Measurements from ENCODE around the gene PLPP2.

Gene PLPP2

DNA sequence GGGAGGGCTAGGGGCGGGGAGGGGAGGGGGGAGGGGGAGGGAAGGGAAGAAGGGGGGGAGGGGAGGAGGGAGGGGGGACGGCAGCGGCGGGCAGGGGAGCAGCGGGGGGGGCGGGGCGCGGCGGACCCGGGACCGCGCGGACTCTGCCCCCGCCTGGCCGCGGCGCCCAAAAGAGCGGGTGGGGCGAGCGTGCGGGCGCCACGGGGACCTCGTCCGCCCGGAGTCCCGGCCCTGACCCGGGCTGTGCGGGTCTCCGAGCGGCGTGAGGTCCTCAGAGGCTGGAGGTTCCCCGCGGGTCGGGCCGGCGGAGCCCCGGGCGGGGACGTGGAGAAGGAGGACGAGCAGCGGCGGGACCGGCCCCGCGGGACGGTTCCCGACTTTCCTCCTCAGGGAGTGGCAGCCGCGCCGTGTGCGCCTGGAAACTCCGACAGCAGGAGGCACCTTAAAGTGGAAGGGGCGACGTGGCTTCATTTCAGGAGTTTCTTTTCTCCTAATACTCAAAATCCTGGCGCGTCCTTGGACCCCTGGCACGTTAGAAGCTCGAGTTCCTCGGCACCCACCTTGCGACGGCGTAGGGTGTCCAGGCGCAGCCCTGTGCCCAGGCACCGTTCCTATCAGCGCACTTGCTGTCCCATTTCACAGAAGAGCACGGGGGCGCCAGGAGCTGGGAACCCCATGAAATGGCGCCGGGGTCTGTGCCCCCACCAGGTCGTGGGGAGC is 518 bp upstream of the PLPP2 start:
- H3K79me2 ChIP-seq (ENCODE audit: control insufficient read depth, insufficient read depth, low read length, unreplicated experiment), result no peaks in the 10 kb centered on the region
- no peak overlapping the region for H2AFZ ChIP-seq (ENCODE audit: low read length, unreplicated experiment)
- no peak overlapping the region for H3K4me3 ChIP-seq (ENCODE audit: low read depth, low read length)
- no peaks in the 10 kb centered on the region for H3K27me3 ChIP-seq (ENCODE audit: insufficient read depth, low read length)
- H3K27ac ChIP-seq (ENCODE audit: low read depth, low read length), result no peak overlapping the region
- peaks cover 8% of the 10 kb centered on the region for H3K4me1 ChIP-seq (ENCODE audit: control insufficient read depth, insufficient read depth, low read length, unreplicated experiment)
- H3K36me3 ChIP-seq (ENCODE audit: insufficient read depth, low read length), result no peaks in the 10 kb centered on the region

- Histone ChIP-seq H2AFZ (ENCODE audit: low read length, unreplicated experiment) (peak overlapping the region; percentile 75), H3K27me3 (ENCODE audit: insufficient read depth, low read length) (no peaks in the 10 kb centered on the region), H3K27ac (ENCODE audit: low read depth, low read length) (peak overlapping the region; percentile 56), H3K36me3 (ENCODE audit: insufficient read depth, low read length) (no peaks in the 10 kb centered on the region), H3K4me3 (ENCODE audit: low read depth, low read length) (peak overlapping the region; percentile 91), H3K4me1 (ENCODE audit: control insufficient read depth, insufficient read depth, low read length, unreplicated experiment) (peaks cover 8% of the 10 kb centered on the region), H3K79me2 (ENCODE audit: control insufficient read depth, insufficient read depth, low read length, unreplicated experiment) (no peaks in the 10 kb centered on the region)
These were observed 714 bp downstream of the PLPP2 start for GRCh38 chr19:290372-291005.

- H3K36me3 ChIP-seq (ENCODE audit: insufficient read depth, low read length), result no peaks in the 10 kb centered on the region
- no peak overlapping the region for H2AFZ ChIP-seq (ENCODE audit: low read length, unreplicated experiment)
- no peaks in the 10 kb centered on the region for H3K27me3 ChIP-seq (ENCODE audit: insufficient read depth, low read length)
These were observed 1.4 kb downstream of the PLPP2 start for GRCh38 chr19:289651-290371.

DNA sequence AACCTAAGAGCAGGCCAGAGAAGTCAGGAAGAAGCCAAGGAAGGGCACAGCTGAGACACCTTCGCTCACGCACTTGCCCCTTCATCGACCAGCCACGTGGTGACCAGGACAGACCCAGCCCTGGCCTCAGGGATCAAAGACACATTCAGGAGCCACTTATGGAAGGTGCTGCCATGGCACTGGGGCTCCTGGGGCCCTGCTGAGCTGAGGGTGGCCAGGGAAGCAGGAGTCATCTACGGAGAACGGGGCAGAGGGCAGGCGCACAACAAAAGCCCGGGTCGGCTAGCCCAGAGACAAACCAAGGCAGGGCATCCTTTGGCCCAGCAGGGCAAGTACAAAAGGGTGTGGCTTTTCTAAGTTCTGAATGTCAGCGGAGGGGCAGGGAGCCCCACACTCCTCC is 2.3 kb downstream of the PLPP2 start:
- H2AFZ ChIP-seq (ENCODE audit: low read length, unreplicated experiment), result no peak overlapping the region
- no peak overlapping the region for H3K27ac ChIP-seq (ENCODE audit: low read depth, low read length)
- peaks cover 5% of the 10 kb centered on the region for H3K4me1 ChIP-seq (ENCODE audit: control insufficient read depth, insufficient read depth, low read length, unreplicated experiment)
- H3K79me2 ChIP-seq (ENCODE audit: control insufficient read depth, insufficient read depth, low read length, unreplicated experiment), result no peaks in the 10 kb centered on the region
- no peak overlapping the region for H3K4me3 ChIP-seq (ENCODE audit: low read depth, low read length)
- H3K27me3 ChIP-seq (ENCODE audit: insufficient read depth, low read length), result no peaks in the 10 kb centered on the region
- H3K36me3 ChIP-seq (ENCODE audit: insufficient read depth, low read length), result no peaks in the 10 kb centered on the region

More at GRCh38 chr19:289651-290371, 1.4 kb downstream of the PLPP2 start:
- Histone ChIP-seq H3K4me3 (ENCODE audit: low read depth, low read length) (peak overlapping the region; percentile 91), H3K79me2 (ENCODE audit: control insufficient read depth, insufficient read depth, low read length, unreplicated experiment) (no peaks in the 10 kb centered on the region), H3K27ac (ENCODE audit: low read depth, low read length) (peak overlapping the region; percentile 56; the same call in 1 of the 2 replicates), H3K4me1 (ENCODE audit: control insufficient read depth, insufficient read depth, low read length, unreplicated experiment) (peaks cover 8% of the 10 kb centered on the region)

DNA sequence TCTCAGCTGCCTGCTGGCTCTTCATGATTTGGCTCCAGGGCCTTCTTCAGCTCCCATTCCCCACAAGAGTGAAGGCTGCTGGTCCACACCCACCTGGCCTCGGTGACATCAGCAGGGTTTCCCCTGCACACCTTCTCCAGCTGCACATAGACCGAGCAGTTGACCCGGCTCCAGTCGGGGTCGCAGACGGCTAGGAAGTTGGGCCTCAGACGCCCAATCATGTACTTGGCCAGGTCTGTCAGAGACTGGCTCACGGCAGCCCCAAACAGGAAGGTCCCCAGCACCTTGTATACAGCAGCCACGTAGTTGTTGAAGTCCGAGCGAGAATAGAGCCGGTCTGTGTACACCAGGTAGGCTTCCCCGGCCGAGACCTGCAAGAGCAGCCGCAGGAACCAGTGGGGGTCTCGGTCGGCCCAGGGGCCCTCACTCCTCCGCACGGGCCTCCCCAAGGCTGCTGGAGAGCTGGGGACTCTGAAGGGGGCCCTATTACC is 3.8 kb downstream of the PLPP2 start:
- Histone ChIP-seq H3K4me3 (ENCODE audit: low read depth, low read length) (no peak overlapping the region), H3K27me3 (ENCODE audit: insufficient read depth, low read length) (no peaks in the 10 kb centered on the region), H3K4me1 (ENCODE audit: control insufficient read depth, insufficient read depth, low read length, unreplicated experiment) (peaks cover 5% of the 10 kb centered on the region), H3K36me3 (ENCODE audit: insufficient read depth, low read length) (no peaks in the 10 kb centered on the region), H2AFZ (ENCODE audit: low read length, unreplicated experiment) (no peak overlapping the region), H3K79me2 (ENCODE audit: control insufficient read depth, insufficient read depth, low read length, unreplicated experiment) (no peaks in the 10 kb centered on the region), H3K27ac (ENCODE audit: low read depth, low read length) (no peak overlapping the region)

DNA sequence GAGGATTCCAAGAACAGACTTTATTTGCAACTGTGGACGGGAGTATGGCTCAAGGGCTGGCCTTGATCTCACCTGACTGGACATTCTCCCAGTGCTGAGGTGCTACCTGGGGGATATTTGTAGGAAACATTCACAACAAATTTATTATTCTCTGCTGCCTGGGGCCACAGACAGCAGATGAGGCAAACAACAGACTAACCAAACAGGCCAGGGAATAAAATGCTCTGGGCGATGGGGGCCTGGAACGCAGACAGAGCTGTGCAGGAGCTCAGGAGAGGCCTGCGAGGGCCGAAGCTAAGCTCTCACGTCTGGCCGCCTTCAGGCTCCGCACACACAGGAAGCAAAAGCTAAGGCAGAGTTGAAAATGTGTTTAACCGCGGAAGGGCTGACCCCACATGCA is 7.8 kb downstream of the PLPP2 start:
- H3K27me3 ChIP-seq (ENCODE audit: insufficient read depth, low read length), result no peaks in the 10 kb centered on the region
- no peak overlapping the region for H2AFZ ChIP-seq (ENCODE audit: low read length, unreplicated experiment)
- no peaks in the 10 kb centered on the region for H3K4me1 ChIP-seq (ENCODE audit: control insufficient read depth, insufficient read depth, low read length, unreplicated experiment)
- H3K4me3 ChIP-seq (ENCODE audit: low read depth, low read length), result no peak overlapping the region
- no peaks in the 10 kb centered on the region for H3K36me3 ChIP-seq (ENCODE audit: insufficient read depth, low read length)
- H3K27ac ChIP-seq (ENCODE audit: low read depth, low read length), result no peak overlapping the region
- H3K79me2 ChIP-seq (ENCODE audit: control insufficient read depth, insufficient read depth, low read length, unreplicated experiment), result no peaks in the 10 kb centered on the region

- no peak overlapping the region for H3K27ac ChIP-seq (ENCODE audit: low read depth, low read length)
- H3K79me2 ChIP-seq (ENCODE audit: control insufficient read depth, insufficient read depth, low read length, unreplicated experiment), result no peaks in the 10 kb centered on the region
- H3K27me3 ChIP-seq (ENCODE audit: insufficient read depth, low read length), result no peaks in the 10 kb centered on the region
- no peaks in the 10 kb centered on the region for H3K36me3 ChIP-seq (ENCODE audit: insufficient read depth, low read length)
- no peaks in the 10 kb centered on the region for H3K4me1 ChIP-seq (ENCODE audit: control insufficient read depth, insufficient read depth, low read length, unreplicated experiment)
- no peak overlapping the region for H3K4me3 ChIP-seq (ENCODE audit: low read depth, low read length)
- no peak overlapping the region for H2AFZ ChIP-seq (ENCODE audit: low read length, unreplicated experiment)
These were observed 8.7 kb downstream of the PLPP2 start for GRCh38 chr19:282501-282900.

DNA sequence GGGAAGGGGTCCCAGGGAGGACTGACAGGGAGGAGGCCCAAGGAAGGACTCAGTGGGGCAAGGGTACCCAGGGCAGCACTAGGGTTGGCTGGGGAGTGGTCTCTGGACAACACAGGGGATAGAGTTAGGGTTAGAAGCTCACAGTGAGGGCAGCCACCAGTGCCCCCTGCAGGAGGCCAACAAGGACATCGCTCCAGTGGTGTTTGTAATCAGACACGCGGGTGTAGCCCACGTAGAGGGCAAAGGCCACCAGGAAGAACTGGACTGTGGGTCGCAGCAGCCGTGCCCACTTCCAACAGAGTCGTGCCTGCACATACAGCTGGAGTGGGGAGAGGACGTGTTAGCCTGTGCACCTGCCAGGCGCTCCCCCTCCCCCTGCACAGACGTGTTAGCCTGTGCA is 9.2 kb downstream of the PLPP2 start:
- H3K27ac ChIP-seq (ENCODE audit: low read depth, low read length), result no peak overlapping the region
- no peak overlapping the region for H2AFZ ChIP-seq (ENCODE audit: low read length, unreplicated experiment)
- H3K36me3 ChIP-seq (ENCODE audit: insufficient read depth, low read length), result no peaks in the 10 kb centered on the region
- no peaks in the 10 kb centered on the region for H3K79me2 ChIP-seq (ENCODE audit: control insufficient read depth, insufficient read depth, low read length, unreplicated experiment)
- H3K4me1 ChIP-seq (ENCODE audit: control insufficient read depth, insufficient read depth, low read length, unreplicated experiment), result no peaks in the 10 kb centered on the region
- no peak overlapping the region for H3K4me3 ChIP-seq (ENCODE audit: low read depth, low read length)
- H3K27me3 ChIP-seq (ENCODE audit: insufficient read depth, low read length), result no peaks in the 10 kb centered on the region

- no peaks in the 10 kb centered on the region for H3K79me2 ChIP-seq (ENCODE audit: control insufficient read depth, insufficient read depth, low read length, unreplicated experiment)
- H3K27ac ChIP-seq (ENCODE audit: low read depth, low read length), result no peak overlapping the region
- H2AFZ ChIP-seq (ENCODE audit: low read length, unreplicated experiment), result no peak overlapping the region
- no peaks in the 10 kb centered on the region for H3K36me3 ChIP-seq (ENCODE audit: insufficient read depth, low read length)
- H3K27me3 ChIP-seq (ENCODE audit: insufficient read depth, low read length), result no peaks in the 10 kb centered on the region
- no peaks in the 10 kb centered on the region for H3K4me1 ChIP-seq (ENCODE audit: control insufficient read depth, insufficient read depth, low read length, unreplicated experiment)
- H3K4me3 ChIP-seq (ENCODE audit: low read depth, low read length), result no peak overlapping the region
These were observed 9.9 kb downstream of the PLPP2 start for GRCh38 chr19:281156-281853.

- Histone ChIP-seq H3K36me3 (ENCODE audit: insufficient read depth, low read length) (no peaks in the 10 kb centered on the region), H3K4me1 (ENCODE audit: control insufficient read depth, insufficient read depth, low read length, unreplicated experiment) (no peaks in the 10 kb centered on the region), H3K79me2 (ENCODE audit: control insufficient read depth, insufficient read depth, low read length, unreplicated experiment) (no peaks in the 10 kb centered on the region), H3K4me3 (ENCODE audit: low read depth, low read length) (no peak overlapping the region), H2AFZ (ENCODE audit: low read length, unreplicated experiment) (no peak overlapping the region), H3K27me3 (ENCODE audit: insufficient read depth, low read length) (no peaks in the 10 kb centered on the region), H3K27ac (ENCODE audit: low read depth, low read length) (no peak overlapping the region)
These were observed 10.6 kb downstream of the PLPP2 start for GRCh38 chr19:280541-281009.

Data from ACC112 (cell line).